Measurements from ENCODE around the gene TMPRSS11F. TPM values are rescaled to one million over a fixed set of nuclear protein-coding genes. Genes with fewer than 3 reads are reported as not detected.
A peak's percentile ranks its signal among the peaks of the same experiment; 100 is the strongest.

The TMPRSS11F gene
- total RNA-seq, 1 experiment from 2014 or later, result not detected

GRCh38 chr4:68077737-68078136, 51.9 kb downstream of the TMPRSS11F start:
- DNase-seq (ENCODE audit: low spot score), result no peak

GRCh38 chr4:68077301-68077700, 52.4 kb downstream of the TMPRSS11F start:
- DNase-seq (ENCODE audit: low spot score), result no peak

GRCh38 chr4:68076194-68076593, 53.5 kb downstream of the TMPRSS11F start:
- DNase-seq (ENCODE audit: low spot score), result no peak

GRCh38 chr4:68074397-68074796, 55.3 kb downstream of the TMPRSS11F start:
- DNase-seq (ENCODE audit: low spot score), result peak; percentile 14

- DNase-seq (ENCODE audit: low spot score), result no peak
These were observed 59.4 kb downstream of the TMPRSS11F start for GRCh38 chr4:68070302-68070701.

- DNase-seq (ENCODE audit: low spot score), result no peak
These were observed 67.2 kb downstream of the TMPRSS11F start for GRCh38 chr4:68062501-68062900.

- DNase-seq (ENCODE audit: low spot score), result no peak
These were observed 91.4 kb downstream of the TMPRSS11F start for GRCh38 chr4:68038272-68038671.

- peak; percentile 3 for DNase-seq (ENCODE audit: low spot score)
These were observed 108.5 kb downstream of the TMPRSS11F start for GRCh38 chr4:68021185-68021584.

- DNase-seq (ENCODE audit: low spot score), result no peak
These were observed 118.0 kb downstream of the TMPRSS11F start for GRCh38 chr4:68011684-68012083.

Other genes with a start within 250 kb of the TMPRSS11F start
- gene TMPRSS11D, start 245.9 kb downstream of the TMPRSS11F start, total RNA-seq (2014; rRNA removed; shearing (Covaris generic)), result 0.04 TPM in 1 of 2 replicates, not detected in the other
- gene TMPRSS11A, start 166.4 kb downstream of the TMPRSS11F start, total RNA-seq (2014; rRNA removed; shearing (Covaris generic)), result not detected in 2 replicates
- not detected in 2 replicates for gene TMPRSS11B, start 115.8 kb upstream of the TMPRSS11F start, total RNA-seq (2014; rRNA removed; shearing (Covaris generic))
- gene YTHDC1, start 220.2 kb upstream of the TMPRSS11F start, total RNA-seq (2014; rRNA removed; shearing (Covaris generic)), result 19.7 and 31.8 TPM in 2 replicates